Liver (tissue), 9 donors: ENCODE data around the gene TM4SF1. TPM values are rescaled to one million over a fixed set of nuclear protein-coding genes. Genes with fewer than 3 reads are reported as not detected.

ENCODE experiments used
- DNase-seq: peaks from one replicate; pipeline ENCODE4 v3.0.0-alpha.2; 2017; ENCODE audit warnings: low spot score
- H3K27ac ChIP-seq, 2 donors: one replicate each; pipeline ENCODE4 v1.7.0; 2013; ENCODE audit warnings: inconsistent platforms in 2 of 2, low read length in 2 of 2, control low read depth in 1 of 2, low read depth in 1 of 2, mild to moderate bottlenecking in 1 of 2
- H3K27me3 ChIP-seq, 4 donors: one replicate each; pipeline versions ENCODE4 v1.6.1 to v1.7.0; 2013; ENCODE audit warnings: low read length in 3 of 4, inconsistent platforms in 1 of 4, mild to moderate bottlenecking in 1 of 4, moderate library complexity in 1 of 4; ENCODE audit not compliant: control insufficient read depth in 4 of 4, insufficient read depth in 4 of 4
- H3K36me3 ChIP-seq, 4 donors: one replicate each; pipeline versions ENCODE4 v1.6.1 to v1.7.0; 2013; ENCODE audit warnings: low read length in 3 of 4, mild to moderate bottlenecking in 3 of 4, low read depth in 1 of 4, moderate library complexity in 1 of 4; ENCODE audit not compliant: control insufficient read depth in 4 of 4, insufficient read depth in 3 of 4
- H3K4me1 ChIP-seq, 4 donors: one replicate each; pipeline versions ENCODE4 v1.6.1 to v1.7.0; 2013; ENCODE audit warnings: low read length in 3 of 4, mild to moderate bottlenecking in 3 of 4, moderate library complexity in 1 of 4; ENCODE audit not compliant: control insufficient read depth in 4 of 4, insufficient read depth in 4 of 4
- H3K4me3 ChIP-seq, 3 donors: one replicate each; pipeline versions ENCODE4 v1.6.1 to v1.7.0; 2013; ENCODE audit warnings: low read length in 3 of 3, control low read depth in 1 of 3, low read depth in 1 of 3, mild to moderate bottlenecking in 1 of 3
- H3K9ac ChIP-seq, 2 donors: one replicate each; pipeline ENCODE4 v1.7.0; 2013; ENCODE audit warnings: low read length in 2 of 2, mild to moderate bottlenecking in 2 of 2, moderate library complexity in 2 of 2, control low read depth in 1 of 2, low read depth in 1 of 2
- H3K9me3 ChIP-seq, 4 donors: one replicate each; pipeline versions ENCODE4 v1.6.1 to v1.7.0; 2013; ENCODE audit warnings: low read length in 3 of 4; ENCODE audit not compliant: control insufficient read depth in 4 of 4
- ATF3 ChIP-seq: IDR thresholded peaks from 2 replicates; pipeline ENCODE4 v1.6.1; 2016; ENCODE audit warnings: antibody characterized with exemption
- EGR1 ChIP-seq, 2 donors: IDR thresholded peaks; 2 replicates each; pipeline ENCODE4 v1.6.1; 2016 to 2018; ENCODE audit warnings: antibody characterized with exemption in 2 of 2, low read depth in 2 of 2
- FOXA1 ChIP-seq: IDR thresholded peaks from 2 replicates; pipeline ENCODE4 v1.6.1; 2016; ENCODE audit warnings: antibody characterized with exemption
- FOXA2 ChIP-seq: IDR thresholded peaks from 2 replicates; pipeline ENCODE4 v1.6.1; 2016; ENCODE audit warnings: antibody characterized with exemption
- GABPA ChIP-seq, 2 donors: IDR thresholded peaks in 1 of 2; conservative IDR thresholded peaks in 1 of 2; 2 replicates each; pipeline ENCODE4 v1.6.1; 2016; ENCODE audit warnings: antibody characterized with exemption in 2 of 2, mild to moderate bottlenecking in 1 of 2, moderate library complexity in 1 of 2
- HNF4A ChIP-seq, 2 donors: conservative IDR thresholded peaks; 2 replicates each; pipeline ENCODE4 v1.6.1; 2016; ENCODE audit warnings: antibody characterized with exemption in 2 of 2, mild to moderate bottlenecking in 2 of 2
- HNF4G ChIP-seq: IDR thresholded peaks from 2 replicates; pipeline ENCODE4 v1.6.1; 2016; ENCODE audit warnings: antibody characterized with exemption
- JUND ChIP-seq, 2 donors: IDR thresholded peaks; 2 replicates each; pipeline ENCODE4 v1.6.1; 2016; ENCODE audit warnings: antibody characterized with exemption in 2 of 2
- MAX ChIP-seq: IDR thresholded peaks from 2 replicates; pipeline ENCODE4 v1.6.1; 2016; ENCODE audit warnings: antibody characterized with exemption
- NR2F2 ChIP-seq: IDR thresholded peaks from 2 replicates; pipeline ENCODE4 v1.6.1; 2016; ENCODE audit warnings: antibody characterized with exemption
- RAD21 ChIP-seq, 2 donors: IDR thresholded peaks; 2 replicates each; pipeline ENCODE4 v1.6.1; 2016; ENCODE audit warnings: antibody characterized with exemption in 2 of 2, mild to moderate bottlenecking in 2 of 2
- REST ChIP-seq: IDR thresholded peaks from 2 replicates; pipeline ENCODE4 v1.6.1; 2016; ENCODE audit warnings: antibody characterized with exemption, mild to moderate bottlenecking
- RXRA ChIP-seq, 2 donors: IDR thresholded peaks; 2 replicates each; pipeline ENCODE4 v1.6.1; 2017 to 2018; ENCODE audit warnings: antibody characterized with exemption in 2 of 2, mild to moderate bottlenecking in 1 of 2
- SP1 ChIP-seq: IDR thresholded peaks from 2 replicates; pipeline ENCODE4 v1.6.1; 2018; ENCODE audit warnings: antibody characterized with exemption, mild to moderate bottlenecking
- TAF1 ChIP-seq: conservative IDR thresholded peaks from 2 replicates; pipeline ENCODE4 v1.6.1; 2016; ENCODE audit warnings: antibody characterized with exemption, mild to moderate bottlenecking
- ZBTB33 ChIP-seq: IDR thresholded peaks from 2 replicates; pipeline ENCODE4 v1.6.1; 2016; ENCODE audit warnings: antibody characterized with exemption
- WGBS: extraction: QIAGEN DNeasy Blood & Tissue Kit; methylation state at CpG from one replicate; pipeline ENCODE4 v1.1.7; 2013; 5-methylcytosine and 5-hydroxymethylcytosine counted together
- polyA plus RNA-seq, 2 donors: library from polyadenylated mRNA; stranded (reverse) in 1 of 2; unstranded in 1 of 2; fragments of 200-250 nt in 1 of 2; fragments of >200 nt in 1 of 2; fragmentation: Nextera tagmentation in 1 of 2; extraction: Ambion mirVana in 1 of 2; gene quantifications; one replicate each; pipeline versions ENCODE4 v1.2.1 to v1.2.3, GENCODE V29; 2013 to 2015
- total RNA-seq, 2 donors: library from RNA; depleted of rRNA; stranded (reverse); fragments of >200 nt; gene quantifications; one replicate each; pipeline ENCODE4 v1.2.3, GENCODE V29; 2014
- donor health status: healthy.
- donor health status: healthy.
- donor health status: healthy.
- donor health status: healthy.
- donor health status: healthy.

TM4SF1 gene
- total and polyA plus RNA-seq, 4 donors, result 20.0 to 31.5 (median 25.1) TPM

GRCh38 chr3:149384911-149385321 is 7.5 kb upstream of the TM4SF1 start:
- TF ChIP-seq ZBTB33, result no peak
- no peak for TF ChIP-seq FOXA1
- no peak for TF ChIP-seq MAX
- TF ChIP-seq REST, result no peak
- TF ChIP-seq SP1, result no peak
- no peak for TF ChIP-seq RXRA (IDR thresholded peaks at IDR 0.05)
- TF ChIP-seq RAD21 (IDR thresholded peaks at IDR 0.05), result no peak
- Histone ChIP-seq H3K4me1 (peaks cover 0 to 2% (median 0%) of the 10 kb centered on the region in 4 donors), H3K9ac (no peak overlapping the region), H3K27ac (no peak overlapping the region), H3K27me3 (no peaks in the 10 kb centered on the region), H3K4me3 (no peak overlapping the region), H3K36me3 (no peaks in the 10 kb centered on the region), H3K9me3 (no peaks in the 10 kb centered on the region)
- 93% methylated on average over 6 of the region's 6 CpGs for WGBS
- DNase-seq, result no peak

- TF ChIP-seq MAX, result no peak
- no peak for TF ChIP-seq EGR1 (IDR thresholded peaks at IDR 0.05; ENCODE audit: low read depth in 2 of 2)
- TF ChIP-seq REST, result no peak
- TF ChIP-seq RAD21 (IDR thresholded peaks at IDR 0.05), result no peak
- TF ChIP-seq ZBTB33, result no peak
- TF ChIP-seq FOXA1, result no peak
- no peak for TF ChIP-seq RXRA (IDR thresholded peaks at IDR 0.05)
- no peak for TF ChIP-seq ATF3
- TF ChIP-seq FOXA2, result no peak
- TF ChIP-seq HNF4G, result no peak
- no peak for TF ChIP-seq NR2F2
- no peak for TF ChIP-seq JUND (IDR thresholded peaks at IDR 0.05)
- no peak for TF ChIP-seq HNF4A (conservative IDR thresholded peaks at IDR 0.05)
- no peak for TF ChIP-seq TAF1
- no peak for TF ChIP-seq GABPA (IDR thresholded peaks at IDR 0.05 in 1 of 2, conservative IDR thresholded peaks at IDR 0.05 in 1 of 2)
- Histone ChIP-seq H3K36me3 (no peaks in the 10 kb centered on the region), H3K27me3 (no peaks in the 10 kb centered on the region), H3K9ac (no peak overlapping the region), H3K27ac (no peak overlapping the region), H3K4me1 (peaks cover 0 to 2% (median 0%) of the 10 kb centered on the region in 4 donors), H3K9me3 (no peaks in the 10 kb centered on the region), H3K4me3 (no peak overlapping the region)
- DNase-seq, result no peak
Measured at GRCh38 chr3:149384167-149384566, 6.7 kb upstream of the TM4SF1 start.
